GM23248 (cell line): ENCODE measurements around the gene HOOK2.

Experiments
- EZH2 ChIP-seq: fragments of 200-600 bp; sonication (generic); IDR thresholded peaks from 2 replicates; pipeline ENCODE4 v1.6.1; 2018; ENCODE audit warnings: antibody characterized with exemption, mild to moderate bottlenecking; ENCODE audit not compliant: insufficient read depth, poor library complexity, severe bottlenecking
- EZH2phosphoT487 ChIP-seq: fragments of 200-600 bp; sonication (generic); IDR thresholded peaks from 2 replicates; pipeline ENCODE4 v1.6.1; 2018; ENCODE audit warnings: antibody characterized with exemption, moderate library complexity, mild to moderate bottlenecking, low read depth; ENCODE audit not compliant: insufficient read depth

DNA sequence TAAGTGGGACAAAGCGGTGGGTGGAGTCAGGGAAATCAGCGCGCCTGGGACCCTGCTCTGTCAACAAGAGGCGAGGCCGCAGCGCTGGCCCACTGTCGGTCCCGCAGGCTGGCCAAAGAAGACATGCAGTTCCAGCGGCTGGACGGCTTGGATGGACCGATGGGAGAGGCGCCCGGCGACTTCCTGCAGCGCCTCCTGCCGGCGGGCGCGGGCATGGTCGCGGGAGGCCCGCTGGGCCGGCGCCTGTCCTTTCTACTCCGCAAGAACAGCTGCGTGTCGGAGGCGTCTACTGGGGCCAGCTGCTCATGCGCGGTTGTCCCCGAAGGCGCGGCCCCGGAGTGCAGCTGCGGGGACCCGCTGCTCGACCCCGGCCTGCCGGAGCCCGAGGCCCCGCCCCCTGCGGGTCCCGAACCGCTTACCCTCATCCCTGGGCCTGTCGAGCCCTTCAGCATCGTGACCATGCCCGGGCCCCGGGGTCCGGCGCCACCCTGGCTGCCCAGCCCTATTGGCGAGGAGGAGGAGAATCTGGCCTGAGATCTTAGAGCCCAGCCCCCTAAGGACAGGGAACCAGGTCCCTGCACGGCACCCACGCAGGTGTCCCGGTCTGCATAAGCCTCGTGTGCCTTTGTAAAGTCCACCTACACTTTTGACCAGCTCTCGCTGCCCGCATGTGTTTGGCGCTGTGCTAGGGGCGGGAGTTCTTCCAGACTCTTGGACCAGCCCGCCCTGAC is 17.6 kb downstream of the HOOK2 start:
- no peak for TF ChIP-seq EZH2phosphoT487
- TF ChIP-seq EZH2, result no peak
